PC-9 (cell line): ENCODE results near the gene LTBP3.

ENCODE experiments used
- EZH2 ChIP-seq: fragments of 200-600 bp; sonication (generic); IDR thresholded peaks from 2 replicates; pipeline ENCODE4 v1.8.0; 2017; ENCODE audit warnings: antibody characterized with exemption, low read depth
- TF ChIP-seq, protein P1 (sequence below): fragments of 200-600 bp; sonication (generic); conservative IDR thresholded peaks from 2 replicates; pipeline ENCODE4 v1.6.1; 2017; ENCODE audit warnings: mixed run types, antibody characterized with exemption, mild to moderate bottlenecking, moderate library complexity

GRCh38 chr11:65541093-65541982 lies 16.8 kb downstream of the LTBP3 start:
- TF ChIP-seq, protein P1, sequence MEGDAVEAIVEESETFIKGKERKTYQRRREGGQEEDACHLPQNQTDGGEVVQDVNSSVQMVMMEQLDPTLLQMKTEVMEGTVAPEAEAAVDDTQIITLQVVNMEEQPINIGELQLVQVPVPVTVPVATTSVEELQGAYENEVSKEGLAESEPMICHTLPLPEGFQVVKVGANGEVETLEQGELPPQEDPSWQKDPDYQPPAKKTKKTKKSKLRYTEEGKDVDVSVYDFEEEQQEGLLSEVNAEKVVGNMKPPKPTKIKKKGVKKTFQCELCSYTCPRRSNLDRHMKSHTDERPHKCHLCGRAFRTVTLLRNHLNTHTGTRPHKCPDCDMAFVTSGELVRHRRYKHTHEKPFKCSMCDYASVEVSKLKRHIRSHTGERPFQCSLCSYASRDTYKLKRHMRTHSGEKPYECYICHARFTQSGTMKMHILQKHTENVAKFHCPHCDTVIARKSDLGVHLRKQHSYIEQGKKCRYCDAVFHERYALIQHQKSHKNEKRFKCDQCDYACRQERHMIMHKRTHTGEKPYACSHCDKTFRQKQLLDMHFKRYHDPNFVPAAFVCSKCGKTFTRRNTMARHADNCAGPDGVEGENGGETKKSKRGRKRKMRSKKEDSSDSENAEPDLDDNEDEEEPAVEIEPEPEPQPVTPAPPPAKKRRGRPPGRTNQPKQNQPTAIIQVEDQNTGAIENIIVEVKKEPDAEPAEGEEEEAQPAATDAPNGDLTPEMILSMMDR = peak; percentile 20; the same call in 1 of the 2 replicates
- TF ChIP-seq EZH2 = no peak
